DND-41 (cell line): ENCODE results near the gene GSTK1.

Source experiments
- EZH2 ChIP-seq: IDR thresholded peaks from 3 replicates; pipeline ENCODE4 v1.6.1; 2012; ENCODE audit warnings: borderline replicate concordance, low read depth, mild to moderate bottlenecking, moderate library complexity, low read length, inconsistent platforms; ENCODE audit not compliant: severe bottlenecking
- TF ChIP-seq, protein P1 (sequence below): IDR thresholded peaks from 2 replicates; pipeline ENCODE4 v1.5.1; 2012; ENCODE audit warnings: borderline replicate concordance, low read length, moderate library complexity, mild to moderate bottlenecking; ENCODE audit not compliant: poor library complexity, severe bottlenecking; ENCODE audit errors: extremely low read depth

DNA sequence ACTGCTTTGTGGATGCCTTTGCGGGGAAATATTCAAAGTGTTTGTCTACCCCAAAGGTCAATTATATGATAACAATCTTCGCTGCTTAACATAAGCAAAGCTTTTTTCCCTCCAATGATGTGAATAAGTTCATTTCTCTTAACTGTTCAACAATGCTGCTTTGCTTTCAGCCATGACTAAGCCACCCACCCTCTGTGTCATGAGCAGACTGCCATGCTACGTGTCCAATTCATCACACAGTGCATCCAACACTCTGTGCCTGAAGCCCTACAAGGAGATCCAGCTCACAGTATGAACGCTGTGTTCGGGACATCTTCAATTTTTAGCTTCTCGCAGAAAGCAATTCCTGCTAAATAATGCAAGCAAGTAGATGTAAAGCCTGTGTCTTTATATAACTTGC lies 47.1 kb upstream of the GSTK1 start:
- TF ChIP-seq EZH2: no peak
- TF ChIP-seq, protein P1, sequence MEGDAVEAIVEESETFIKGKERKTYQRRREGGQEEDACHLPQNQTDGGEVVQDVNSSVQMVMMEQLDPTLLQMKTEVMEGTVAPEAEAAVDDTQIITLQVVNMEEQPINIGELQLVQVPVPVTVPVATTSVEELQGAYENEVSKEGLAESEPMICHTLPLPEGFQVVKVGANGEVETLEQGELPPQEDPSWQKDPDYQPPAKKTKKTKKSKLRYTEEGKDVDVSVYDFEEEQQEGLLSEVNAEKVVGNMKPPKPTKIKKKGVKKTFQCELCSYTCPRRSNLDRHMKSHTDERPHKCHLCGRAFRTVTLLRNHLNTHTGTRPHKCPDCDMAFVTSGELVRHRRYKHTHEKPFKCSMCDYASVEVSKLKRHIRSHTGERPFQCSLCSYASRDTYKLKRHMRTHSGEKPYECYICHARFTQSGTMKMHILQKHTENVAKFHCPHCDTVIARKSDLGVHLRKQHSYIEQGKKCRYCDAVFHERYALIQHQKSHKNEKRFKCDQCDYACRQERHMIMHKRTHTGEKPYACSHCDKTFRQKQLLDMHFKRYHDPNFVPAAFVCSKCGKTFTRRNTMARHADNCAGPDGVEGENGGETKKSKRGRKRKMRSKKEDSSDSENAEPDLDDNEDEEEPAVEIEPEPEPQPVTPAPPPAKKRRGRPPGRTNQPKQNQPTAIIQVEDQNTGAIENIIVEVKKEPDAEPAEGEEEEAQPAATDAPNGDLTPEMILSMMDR: no peak
